B cell (primary cell): ENCODE data around the gene PLA2G4D.

Source experiments
- EZH2 ChIP-seq: IDR thresholded peaks from 2 replicates; pipeline ENCODE4 v1.6.1; 2012; ENCODE audit warnings: borderline replicate concordance, low read depth, mild to moderate bottlenecking, moderate library complexity, low read length; ENCODE audit not compliant: insufficient read depth, poor library complexity, severe bottlenecking
- TF ChIP-seq, protein P1 (sequence below): fragments of 200-600 bp; IDR thresholded peaks from one replicate; pipeline ENCODE4 v1.8.0; 2022; ENCODE audit warnings: antibody characterized with exemption, mild to moderate bottlenecking

DNA sequence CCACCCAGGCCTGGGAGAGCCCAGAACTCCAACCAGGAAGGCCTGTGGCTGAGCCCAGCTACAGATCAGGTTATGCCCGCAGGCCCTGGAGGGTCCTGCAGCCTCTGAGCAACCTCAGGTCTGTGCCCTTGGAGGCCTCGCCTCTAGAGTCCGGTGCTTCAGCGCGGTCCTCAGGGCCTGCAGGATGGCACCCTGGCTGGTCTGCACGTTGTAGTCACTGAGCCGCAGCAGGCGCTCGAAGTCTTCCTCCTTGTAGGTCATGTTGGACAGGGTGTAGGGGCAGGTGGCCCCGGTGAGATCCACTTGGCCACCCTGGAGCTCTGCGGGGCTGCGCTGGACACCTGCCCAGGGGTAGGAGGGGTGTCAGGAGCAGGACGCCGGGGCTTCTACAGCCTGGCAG, 25.8 kb downstream of the PLA2G4D start:
- TF ChIP-seq, protein P1, sequence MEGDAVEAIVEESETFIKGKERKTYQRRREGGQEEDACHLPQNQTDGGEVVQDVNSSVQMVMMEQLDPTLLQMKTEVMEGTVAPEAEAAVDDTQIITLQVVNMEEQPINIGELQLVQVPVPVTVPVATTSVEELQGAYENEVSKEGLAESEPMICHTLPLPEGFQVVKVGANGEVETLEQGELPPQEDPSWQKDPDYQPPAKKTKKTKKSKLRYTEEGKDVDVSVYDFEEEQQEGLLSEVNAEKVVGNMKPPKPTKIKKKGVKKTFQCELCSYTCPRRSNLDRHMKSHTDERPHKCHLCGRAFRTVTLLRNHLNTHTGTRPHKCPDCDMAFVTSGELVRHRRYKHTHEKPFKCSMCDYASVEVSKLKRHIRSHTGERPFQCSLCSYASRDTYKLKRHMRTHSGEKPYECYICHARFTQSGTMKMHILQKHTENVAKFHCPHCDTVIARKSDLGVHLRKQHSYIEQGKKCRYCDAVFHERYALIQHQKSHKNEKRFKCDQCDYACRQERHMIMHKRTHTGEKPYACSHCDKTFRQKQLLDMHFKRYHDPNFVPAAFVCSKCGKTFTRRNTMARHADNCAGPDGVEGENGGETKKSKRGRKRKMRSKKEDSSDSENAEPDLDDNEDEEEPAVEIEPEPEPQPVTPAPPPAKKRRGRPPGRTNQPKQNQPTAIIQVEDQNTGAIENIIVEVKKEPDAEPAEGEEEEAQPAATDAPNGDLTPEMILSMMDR, result no peak
- TF ChIP-seq EZH2, result no peak
